ENCODE measurements around the gene NDUFS6.

- TF ChIP-seq POLR2A (IDR thresholded peaks at IDR 0.05; ENCODE audit: low read depth) = no peak
- TF ChIP-seq CTCF (IDR thresholded peaks at IDR 0.05) = no peak
- no peak for TF ChIP-seq POLR2AphosphoS5 (IDR thresholded peaks at IDR 0.05)
Observed at GRCh38 chr5:1846583-1846982, 45.4 kb downstream of the NDUFS6 start.

Data from esophagus muscularis mucosa (tissue), 3 donors.